Measurements from ENCODE around the gene PIH1D2. TPM values are rescaled to one million over a fixed set of nuclear protein-coding genes. Genes with fewer than 3 reads are reported as not detected.

The PIH1D2 gene
- total RNA-seq, 1 experiment from 2014 or later, result 3.0 TPM

DNA sequence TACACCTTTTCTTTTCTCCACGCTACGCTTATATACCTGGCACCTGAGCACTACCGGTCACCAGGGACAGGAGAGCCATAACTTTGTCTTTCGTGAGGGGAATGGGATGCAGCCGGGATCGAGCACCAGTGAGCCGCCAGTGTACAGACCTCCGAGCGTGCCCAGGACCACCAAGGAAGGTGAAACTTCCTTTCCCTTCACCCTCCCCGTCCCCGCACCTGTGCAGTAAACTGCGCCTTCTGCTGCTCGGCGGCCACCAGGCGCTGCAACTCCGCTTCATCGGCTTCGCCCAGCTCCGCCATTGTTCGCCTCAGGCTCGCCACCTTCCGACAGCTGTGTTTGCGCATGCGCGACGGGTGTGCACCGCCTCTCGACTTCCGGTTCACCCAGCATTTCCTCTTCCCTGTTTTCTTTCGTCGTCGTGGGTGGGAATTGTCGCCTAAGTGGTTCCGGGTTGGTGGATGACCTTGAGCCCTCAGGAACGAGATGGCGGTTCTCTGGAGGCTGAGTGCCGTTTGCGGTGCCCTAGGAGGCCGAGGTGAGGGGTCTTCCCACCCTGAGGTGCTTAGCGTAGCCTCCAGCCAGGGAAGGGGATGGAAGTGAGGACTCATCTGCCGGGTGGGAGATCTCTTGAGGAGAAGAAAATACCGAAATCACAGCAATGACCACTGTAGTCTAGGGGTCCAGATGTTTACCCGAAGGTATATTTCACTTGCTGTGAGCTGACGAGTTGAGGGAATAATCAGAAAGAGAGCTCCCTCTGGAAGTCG, 12.8 kb upstream of the PIH1D2 start, which contains the start of the genes SDHD and TIMM8B:
TSS of gene SDHD (plus strand) at position 452 of the 770 bp plus-strand sequence. CDS start at position 487, 35 bp downstream.
TSS of gene TIMM8B (minus strand) at position 335 of the 770 bp plus-strand sequence. CDS start at position 302, 33 bp downstream.
- in situ Hi-C loops (cut with HindIII; ENCODE audit: low pct_unique_long_range_greater_than_20kb, low sequenced_read_pairs), result no loop called here
- intact Hi-C loops (cut with micrococcal nuclease; ENCODE audit: unreplicated experiment), result no loop called here
- ChIA-PET POLR2A (interaction anchor here (0.5 to 1.2 kb wide), 5 partner anchors 11 to 272 kb away, joined by 3 to 5 read pairs (median 3); partner anchors contain the start of gene ALG9), CTCF (interaction anchor here (0.9 kb wide), 1 partner anchor 89 kb away, joined by 3 read pairs; the partner anchor contains the start of gene BCO2)
- Histone ChIP-seq H3K4me3 (ENCODE audit: low read depth in 2 of 2, low read length in 2 of 2) (peak within 1 kb of the TSS; percentile 77 to 99), H3K27ac (ENCODE audit: low read length) (peak within 1 kb of the TSS; percentile 92), H3K4me1 (ENCODE audit: control insufficient read depth, insufficient read depth, low read length) (peaks cover 4% of the 10 kb centered on the region), H3K27me3 (ENCODE audit: control insufficient read depth, insufficient read depth, low read length) (no peaks in the 10 kb centered on the region), H3K36me3 (ENCODE audit: control insufficient read depth, insufficient read depth, low read length) (peaks cover 39% of the 10 kb centered on the region), H3K9me3 (ENCODE audit: control insufficient read depth, insufficient read depth, low read depth, low read length) (no peaks in the 10 kb centered on the region)
- no peak for TF ChIP-seq TCF7L2 (IDR thresholded peaks at IDR 0.05; ENCODE audit: low read depth, low read length)
- peak; percentile 94 for TF ChIP-seq POLR2AphosphoS5 (IDR thresholded peaks at IDR 0.05; ENCODE audit: low read depth, low read length)
- TF ChIP-seq, protein P1, sequence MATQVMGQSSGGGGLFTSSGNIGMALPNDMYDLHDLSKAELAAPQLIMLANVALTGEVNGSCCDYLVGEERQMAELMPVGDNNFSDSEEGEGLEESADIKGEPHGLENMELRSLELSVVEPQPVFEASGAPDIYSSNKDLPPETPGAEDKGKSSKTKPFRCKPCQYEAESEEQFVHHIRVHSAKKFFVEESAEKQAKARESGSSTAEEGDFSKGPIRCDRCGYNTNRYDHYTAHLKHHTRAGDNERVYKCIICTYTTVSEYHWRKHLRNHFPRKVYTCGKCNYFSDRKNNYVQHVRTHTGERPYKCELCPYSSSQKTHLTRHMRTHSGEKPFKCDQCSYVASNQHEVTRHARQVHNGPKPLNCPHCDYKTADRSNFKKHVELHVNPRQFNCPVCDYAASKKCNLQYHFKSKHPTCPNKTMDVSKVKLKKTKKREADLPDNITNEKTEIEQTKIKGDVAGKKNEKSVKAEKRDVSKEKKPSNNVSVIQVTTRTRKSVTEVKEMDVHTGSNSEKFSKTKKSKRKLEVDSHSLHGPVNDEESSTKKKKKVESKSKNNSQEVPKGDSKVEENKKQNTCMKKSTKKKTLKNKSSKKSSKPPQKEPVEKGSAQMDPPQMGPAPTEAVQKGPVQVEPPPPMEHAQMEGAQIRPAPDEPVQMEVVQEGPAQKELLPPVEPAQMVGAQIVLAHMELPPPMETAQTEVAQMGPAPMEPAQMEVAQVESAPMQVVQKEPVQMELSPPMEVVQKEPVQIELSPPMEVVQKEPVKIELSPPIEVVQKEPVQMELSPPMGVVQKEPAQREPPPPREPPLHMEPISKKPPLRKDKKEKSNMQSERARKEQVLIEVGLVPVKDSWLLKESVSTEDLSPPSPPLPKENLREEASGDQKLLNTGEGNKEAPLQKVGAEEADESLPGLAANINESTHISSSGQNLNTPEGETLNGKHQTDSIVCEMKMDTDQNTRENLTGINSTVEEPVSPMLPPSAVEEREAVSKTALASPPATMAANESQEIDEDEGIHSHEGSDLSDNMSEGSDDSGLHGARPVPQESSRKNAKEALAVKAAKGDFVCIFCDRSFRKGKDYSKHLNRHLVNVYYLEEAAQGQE (IDR thresholded peaks at IDR 0.05; ENCODE audit: insufficient read depth in 1 of 2, low read depth in 2 of 2, low read length in 1 of 2), result 0 out of 4 replicates have a peak, but pooled peaks of 1 of the 2 experiments have one; percentile 42
- no peak; the same call in 1 of the 2 replicates for TF ChIP-seq SIN3A (IDR thresholded peaks at IDR 0.05; ENCODE audit: borderline replicate concordance, insufficient read depth, low read depth, low read length)
- TF ChIP-seq, protein P2, sequence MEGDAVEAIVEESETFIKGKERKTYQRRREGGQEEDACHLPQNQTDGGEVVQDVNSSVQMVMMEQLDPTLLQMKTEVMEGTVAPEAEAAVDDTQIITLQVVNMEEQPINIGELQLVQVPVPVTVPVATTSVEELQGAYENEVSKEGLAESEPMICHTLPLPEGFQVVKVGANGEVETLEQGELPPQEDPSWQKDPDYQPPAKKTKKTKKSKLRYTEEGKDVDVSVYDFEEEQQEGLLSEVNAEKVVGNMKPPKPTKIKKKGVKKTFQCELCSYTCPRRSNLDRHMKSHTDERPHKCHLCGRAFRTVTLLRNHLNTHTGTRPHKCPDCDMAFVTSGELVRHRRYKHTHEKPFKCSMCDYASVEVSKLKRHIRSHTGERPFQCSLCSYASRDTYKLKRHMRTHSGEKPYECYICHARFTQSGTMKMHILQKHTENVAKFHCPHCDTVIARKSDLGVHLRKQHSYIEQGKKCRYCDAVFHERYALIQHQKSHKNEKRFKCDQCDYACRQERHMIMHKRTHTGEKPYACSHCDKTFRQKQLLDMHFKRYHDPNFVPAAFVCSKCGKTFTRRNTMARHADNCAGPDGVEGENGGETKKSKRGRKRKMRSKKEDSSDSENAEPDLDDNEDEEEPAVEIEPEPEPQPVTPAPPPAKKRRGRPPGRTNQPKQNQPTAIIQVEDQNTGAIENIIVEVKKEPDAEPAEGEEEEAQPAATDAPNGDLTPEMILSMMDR (IDR thresholded peaks at IDR 0.05), result no peak
- BruUV-seq (replicated peaks), result no TSS peak
- DNase-seq (ENCODE audit: low read depth, low spot score), result peak; percentile 92
- ATAC-seq, result peak; percentile 97

DNA sequence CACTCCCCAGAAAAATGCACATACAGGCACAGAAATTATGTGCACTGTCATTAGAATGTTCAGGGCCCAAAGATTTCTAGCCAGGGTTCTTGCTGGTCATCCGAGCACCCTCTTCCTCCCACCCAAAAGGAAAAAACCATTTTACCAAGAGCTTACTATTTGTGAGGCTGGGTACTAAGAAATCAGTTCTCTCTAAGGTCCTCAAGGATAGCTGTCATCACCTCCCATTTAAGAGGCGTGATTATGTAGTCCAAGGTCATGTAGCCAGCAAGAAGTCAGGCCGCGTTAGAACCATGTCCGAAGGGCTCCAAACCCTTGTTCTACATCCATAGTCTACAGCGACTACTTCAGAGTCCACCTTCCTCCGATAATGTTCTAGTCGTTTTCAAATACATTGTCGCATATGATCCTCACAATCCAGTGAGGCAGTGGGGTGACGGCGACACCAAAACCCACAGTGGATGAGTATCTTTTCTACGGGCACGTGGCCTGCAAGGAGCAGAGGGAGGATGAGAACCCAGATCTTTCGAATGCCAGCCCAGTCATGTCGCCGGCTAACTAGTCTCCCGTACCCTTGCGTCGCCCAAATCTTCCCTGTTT, 12.1 kb upstream of the PIH1D2 start:
- Histone ChIP-seq H3K27me3 (ENCODE audit: control insufficient read depth, insufficient read depth, low read length) (no peaks in the 10 kb centered on the region), H3K9me3 (ENCODE audit: control insufficient read depth, insufficient read depth, low read depth, low read length) (no peaks in the 10 kb centered on the region), H3K4me3 (ENCODE audit: low read depth in 2 of 2, low read length in 2 of 2) (peak overlapping the region; percentile 77 to 99), H3K27ac (ENCODE audit: low read length) (peak overlapping the region; percentile 92), H3K36me3 (ENCODE audit: control insufficient read depth, insufficient read depth, low read length) (peaks cover 35% of the 10 kb centered on the region), H3K4me1 (ENCODE audit: control insufficient read depth, insufficient read depth, low read length) (peaks cover 4% of the 10 kb centered on the region)
- ChIA-PET POLR2A (interaction anchor here (0.5 to 1.2 kb wide), 3 partner anchors 12 to 215 kb away, joined by 3 read pairs; partner anchors contain the start of gene ALG9), CTCF (no interaction called here)
- intact Hi-C loops (cut with micrococcal nuclease; ENCODE audit: unreplicated experiment) (no loop called here), in situ Hi-C loops (cut with HindIII; ENCODE audit: low pct_unique_long_range_greater_than_20kb, low sequenced_read_pairs) (no loop called here)
- TF ChIP-seq, protein P1 (IDR thresholded peaks at IDR 0.05; ENCODE audit: insufficient read depth in 1 of 2, low read depth in 2 of 2, low read length in 1 of 2), result no peak
- TF ChIP-seq, protein P2 (IDR thresholded peaks at IDR 0.05), result no peak
- TF ChIP-seq SIN3A (IDR thresholded peaks at IDR 0.05; ENCODE audit: borderline replicate concordance, insufficient read depth, low read depth, low read length), result 0 out of 2 replicates have a peak, but pooled peaks have one; percentile 16
- peak; percentile 28 for DNase-seq (ENCODE audit: low read depth, low spot score)
- BruUV-seq (replicated peaks), result TSS peak; percentile 93
- ATAC-seq, result peak; percentile 65
